HepG2 (cell line): ENCODE measurements around the gene FAM53C. TPM values are rescaled to one million over a fixed set of nuclear protein-coding genes. Genes with fewer than 3 reads are reported as not detected.

Experiments
- ATAC-seq: fragments of 200-7000 bp; cut with Tn5 transposase; 3 replicates; pipeline ENCODE4 v1.9.1; 2020; ENCODE audit warnings: mild to moderate bottlenecking, moderate library complexity
- BruUV-seq: library from RNA; stranded (reverse); fragments of 400-500 nt; replicated peaks from 2 replicates; lab custom pipeline; 2021; lab: Mats Ljungman, UMichigan
- CTCF ChIA-PET: fragments of 300-600 bp; formaldehyde crosslinking; extraction: SDS; loops from one replicate; lab custom pipeline; 2021; ENCODE audit warnings: low total read pairs, inconsistent platforms, low intra/inter-chr PET ratio; lab: Yijun Ruan, JAX
- POLR2A ChIA-PET: fragments of 350-600 bp; sonication (Branson Sonifier 250); formaldehyde crosslinking; loops from one replicate; lab custom pipeline; 2020; ENCODE audit warnings: antibody characterized with exemption, inconsistent platforms; lab: Yijun Ruan, JAX
- DNase-seq: peaks from one replicate; pipeline ENCODE4 v3.0.0-alpha.2; 2015; ENCODE audit warnings: low spot score
- FAIRE-seq: peaks from 3 replicates; lab custom pipeline; 2011; peaks lifted over from hg19 to GRCh38; lab: Jason Lieb, UNC
- H2AFZ ChIP-seq: one replicate; pipeline ENCODE4 v1.6.1; 2011; ENCODE audit warnings: low read length, inconsistent platforms
- H3K27ac ChIP-seq: fragments of 300-600 bp; 3 replicates; pipeline ENCODE4 v1.8.0; 2011; ENCODE audit warnings: mixed run types, mild to moderate bottlenecking, mixed read lengths, low read length, inconsistent platforms; ENCODE audit not compliant: insufficient read depth; ENCODE audit errors: extremely low read length
- H3K27me3 ChIP-seq, 2 experiments: fragments of 200-600 bp in 1 of 2; 2 replicates in 1 of 2; 3 replicates in 1 of 2; pipeline versions ENCODE4 v1.6.0 to v1.8.0; 2011; ENCODE audit warnings: low read length in 2 of 2, mild to moderate bottlenecking in 2 of 2, moderate library complexity in 2 of 2, inconsistent platforms in 1 of 2; ENCODE audit not compliant: insufficient read depth in 2 of 2, control insufficient read depth in 1 of 2
- H3K36me3 ChIP-seq, 2 experiments: fragments of 200-600 bp in 1 of 2; replicated peaks in 1 of 2; 2 replicates in 1 of 2; 3 replicates in 1 of 2; pipeline versions ENCODE4 v1.5.1 to v1.8.0; 2011; ENCODE audit warnings: low read length in 2 of 2, inconsistent platforms in 1 of 2; ENCODE audit not compliant: insufficient read depth in 2 of 2, control insufficient read depth in 1 of 2
- H3K4me1 ChIP-seq: 2 replicates; pipeline ENCODE4 v1.5.1; 2012; ENCODE audit warnings: low read length, inconsistent platforms; ENCODE audit not compliant: insufficient read depth
- H3K4me2 ChIP-seq: 2 replicates; pipeline ENCODE4 v1.6.0; 2011; ENCODE audit warnings: low read depth, low read length, inconsistent platforms
- H3K4me3 ChIP-seq, 3 experiments: fragments of 200-600 bp in 1 of 3; sonication (generic), shearing (Covaris generic) in 1 of 3; replicated peaks in 1 of 3; 2 replicates each; pipeline ENCODE4 v1.5.1; 2011 to 2016; ENCODE audit warnings: low read length in 3 of 3, inconsistent platforms in 2 of 3, low read depth in 2 of 3, mild to moderate bottlenecking in 2 of 3, control low read depth in 1 of 3, mixed read lengths in 1 of 3; ENCODE audit not compliant: insufficient read depth in 1 of 3
- H3K79me2 ChIP-seq: one replicate; pipeline ENCODE4 v1.6.1; 2011; ENCODE audit warnings: low read length, inconsistent platforms; ENCODE audit not compliant: insufficient read depth
- H3K9ac ChIP-seq: 2 replicates; pipeline ENCODE4 v1.6.0; 2011; ENCODE audit warnings: mild to moderate bottlenecking, low read depth, low read length, inconsistent platforms; ENCODE audit not compliant: insufficient read depth
- H3K9me3 ChIP-seq: 2 replicates; pipeline ENCODE4 v1.5.1; 2012; ENCODE audit warnings: mild to moderate bottlenecking, low read length
- H4K20me1 ChIP-seq: 2 replicates; pipeline ENCODE4 v1.6.0; 2011; ENCODE audit warnings: inconsistent platforms, mild to moderate bottlenecking, low read length, moderate library complexity; ENCODE audit not compliant: insufficient read depth
- CBX2 ChIP-seq, 2 experiments: fragments of 200-600 bp in 1 of 2; sonication (generic); formaldehyde crosslinking in 1 of 2; IDR thresholded peaks; 2 replicates each; pipeline versions ENCODE4 v1.7.0 to v1.8.1; 2018 to 2022; ENCODE audit warnings: low read depth in 2 of 2, low read length in 1 of 2, mild to moderate bottlenecking in 1 of 2, missing genetic modification reagents in 1 of 2
- HOXA5 ChIP-seq: sonication (generic); formaldehyde crosslinking; IDR thresholded peaks from 2 replicates; pipeline ENCODE4 v1.4.0; 2020; ENCODE audit warnings: missing genetic modification reagents
- KLF15 ChIP-seq: sonication (generic); formaldehyde crosslinking; IDR thresholded peaks from 2 replicates; pipeline ENCODE4 v1.8.1; 2023; ENCODE audit warnings: borderline replicate concordance, mild to moderate bottlenecking, inconsistent platforms, missing genetic modification reagents, mixed read lengths
- PHB2 ChIP-seq: fragments of 450-650 bp; IDR thresholded peaks from 2 replicates; pipeline ENCODE4 v1.6.1; 2018; ENCODE audit not compliant: partially characterized antibody
- REL ChIP-seq: sonication (generic); formaldehyde crosslinking; conservative IDR thresholded peaks from 2 replicates; pipeline ENCODE4 v1.8.0; 2022; ENCODE audit warnings: mild to moderate bottlenecking, missing genetic modification reagents, moderate library complexity
- SNAPC2 ChIP-seq: sonication (generic); formaldehyde crosslinking; IDR thresholded peaks from 2 replicates; pipeline ENCODE4 v1.8.1; 2022; ENCODE audit warnings: mild to moderate bottlenecking, missing genetic modification reagents
- SPEN ChIP-seq: sonication (generic); formaldehyde crosslinking; IDR thresholded peaks from 2 replicates; pipeline ENCODE4 v1.5.1; 2020; ENCODE audit warnings: low read depth, mild to moderate bottlenecking, missing genetic modification reagents
- TOPORS ChIP-seq: sonication (generic); formaldehyde crosslinking; IDR thresholded peaks from 2 replicates; pipeline ENCODE4 v1.8.0; 2023; ENCODE audit warnings: mild to moderate bottlenecking, missing genetic modification reagents
- ZNF143 ChIP-seq: sonication (generic); formaldehyde crosslinking; IDR thresholded peaks from 2 replicates; pipeline ENCODE4 v1.4.0; 2020; ENCODE audit warnings: missing genetic modification reagents
- ZNF329 ChIP-seq: sonication (generic); formaldehyde crosslinking; IDR thresholded peaks from 2 replicates; pipeline ENCODE4 v1.9.0; 2021; ENCODE audit warnings: low read depth, mild to moderate bottlenecking, missing genetic modification reagents
- ZNF670 ChIP-seq: sonication (generic); formaldehyde crosslinking; IDR thresholded peaks from 2 replicates; pipeline ENCODE4 v1.8.0; 2022; ENCODE audit warnings: mild to moderate bottlenecking, missing genetic modification reagents, borderline replicate concordance
- ZNF724P ChIP-seq: sonication (generic); formaldehyde crosslinking; IDR thresholded peaks from 2 replicates; pipeline ENCODE4 v1.8.0; 2022; ENCODE audit warnings: missing genetic modification reagents, borderline replicate concordance
- ZNF782 ChIP-seq: sonication (generic); formaldehyde crosslinking; IDR thresholded peaks from 2 replicates; pipeline ENCODE4 v1.4.0; 2020; ENCODE audit warnings: missing genetic modification reagents, mild to moderate bottlenecking, borderline replicate concordance
- ZNF850 ChIP-seq: sonication (generic); formaldehyde crosslinking; conservative IDR thresholded peaks from 2 replicates; pipeline ENCODE4 v1.9.0; 2021; ENCODE audit warnings: mild to moderate bottlenecking, missing genetic modification reagents
- ZNF891 ChIP-seq: sonication (generic); formaldehyde crosslinking; IDR thresholded peaks from 2 replicates; pipeline ENCODE4 v1.5.0; 2020; ENCODE audit warnings: mild to moderate bottlenecking, missing genetic modification reagents
- WGBS: methylation state at CpG from one replicate; pipeline ENCODE4 v1.1.6; 2017; ENCODE audit warnings: low lambda C conversion rate; 5-methylcytosine and 5-hydroxymethylcytosine counted together
- in situ Hi-C: cut with HindIII; loops from 2 replicates; pipeline ENCODE4 v1.10.0; 2017; ENCODE audit warnings: low pct_unique_long_range_greater_than_20kb; ENCODE audit not compliant: extremely low pct_ligation_motif_present
- intact Hi-C: fragments of 100-400 bp; cut with micrococcal nuclease; formaldehyde crosslinking; loops from one replicate; pipeline ENCODE4 v1.10.0; 2022; ENCODE audit not compliant: unreplicated experiment
- polyA plus RNA-seq, 8 experiments: library from polyadenylated mRNA; depleted of rRNA in 3 of 8; stranded (reverse) in 7 of 8; unstranded in 1 of 8; fragments of >200 nt; fragmentation: Illumina TruSeq in 4 of 8; extraction: Trizol in 4 of 8; gene quantifications; 2 replicates each; pipeline versions ENCODE4 v1.2.1 to v1.2.3, GENCODE V29; 2011 to 2016; ENCODE audit warnings: low read depth in 4 of 8, missing spikeins in 1 of 8, mixed read lengths in 1 of 8; ENCODE audit not compliant: insufficient read depth in 1 of 8
- total RNA-seq, 5 experiments: library from RNA; depleted of rRNA; stranded (reverse); fragments of >200 nt; fragmentation: Illumina TruSeq; extraction: Trizol; gene quantifications; 2 replicates each; pipeline ENCODE4 v1.2.3, GENCODE V29; 2016; ENCODE audit warnings: low read depth in 1 of 5
- TF ChIP-seq, protein P1 (sequence below): sonication (generic); formaldehyde crosslinking; IDR thresholded peaks from 2 replicates; pipeline ENCODE4 v1.8.0; 2022; ENCODE audit warnings: mild to moderate bottlenecking, missing genetic modification reagents; ENCODE audit not compliant: insufficient replicate concordance
- TF ChIP-seq, protein P2 (sequence below): sonication (generic); formaldehyde crosslinking; IDR thresholded peaks from 2 replicates; pipeline ENCODE4 v1.4.0; 2020; ENCODE audit warnings: missing genetic modification reagents; ENCODE audit errors: not compliant biosample characterization
- TF ChIP-seq, protein P3 (sequence below): sonication (generic); formaldehyde crosslinking; IDR thresholded peaks from 2 replicates; pipeline ENCODE4 v1.5.0; 2020; ENCODE audit warnings: missing genetic modification reagents, mild to moderate bottlenecking, borderline replicate concordance

FAM53C gene
- total and polyA plus RNA-seq, 2 of the 13 experiments (the other 11 are each of a cell fraction or from before 2014, with no cell fraction given) = 26.9 to 30.1 TPM

DNA sequence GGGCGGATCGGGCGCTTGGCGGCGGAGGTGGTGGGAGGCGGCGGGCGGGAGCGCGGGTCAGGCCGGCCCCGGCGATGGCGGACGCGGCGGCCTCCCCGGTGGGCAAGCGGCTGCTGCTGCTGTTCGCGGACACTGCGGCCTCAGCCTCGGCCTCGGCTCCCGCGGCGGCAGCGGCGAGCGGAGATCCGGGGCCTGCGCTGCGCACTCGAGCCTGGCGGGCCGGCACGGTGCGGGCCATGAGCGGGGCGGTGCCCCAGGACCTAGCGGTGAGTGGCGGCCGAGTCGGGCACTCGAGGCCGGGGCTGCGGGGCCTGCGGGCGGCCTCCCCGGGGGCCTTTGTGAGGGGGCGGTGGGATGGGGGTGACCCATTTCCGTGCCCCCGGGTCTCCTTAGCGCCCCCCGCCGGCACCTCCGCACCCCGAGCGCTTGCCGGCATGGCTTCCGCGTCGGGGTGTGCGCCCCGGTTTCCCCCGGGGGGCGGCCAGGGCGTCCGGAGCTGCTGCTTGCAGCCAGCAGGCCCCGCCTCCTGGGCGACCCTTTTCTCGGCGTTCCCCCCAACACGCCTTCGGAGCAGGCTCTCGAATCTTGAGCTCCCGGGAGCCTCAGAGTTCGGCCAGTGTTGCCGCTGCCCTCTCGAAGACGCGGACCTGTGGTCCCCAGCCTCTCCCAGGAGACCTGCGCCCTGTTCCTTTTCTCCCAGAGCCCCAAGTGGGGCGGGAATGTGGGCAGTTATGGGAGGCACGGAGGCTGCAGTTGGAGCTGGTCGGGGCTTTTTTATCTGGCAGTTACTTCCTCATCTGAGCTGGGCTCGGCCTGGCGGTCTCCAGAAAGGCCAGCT, 14.9 kb downstream of the FAM53C start (continued):
- TF ChIP-seq, protein P1, sequence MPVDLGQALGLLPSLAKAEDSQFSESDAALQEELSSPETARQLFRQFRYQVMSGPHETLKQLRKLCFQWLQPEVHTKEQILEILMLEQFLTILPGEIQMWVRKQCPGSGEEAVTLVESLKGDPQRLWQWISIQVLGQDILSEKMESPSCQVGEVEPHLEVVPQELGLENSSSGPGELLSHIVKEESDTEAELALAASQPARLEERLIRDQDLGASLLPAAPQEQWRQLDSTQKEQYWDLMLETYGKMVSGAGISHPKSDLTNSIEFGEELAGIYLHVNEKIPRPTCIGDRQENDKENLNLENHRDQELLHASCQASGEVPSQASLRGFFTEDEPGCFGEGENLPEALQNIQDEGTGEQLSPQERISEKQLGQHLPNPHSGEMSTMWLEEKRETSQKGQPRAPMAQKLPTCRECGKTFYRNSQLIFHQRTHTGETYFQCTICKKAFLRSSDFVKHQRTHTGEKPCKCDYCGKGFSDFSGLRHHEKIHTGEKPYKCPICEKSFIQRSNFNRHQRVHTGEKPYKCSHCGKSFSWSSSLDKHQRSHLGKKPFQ = no peak
- TF ChIP-seq REL (CRISPR knock-in tag) = 0 out of 2 replicates have a peak, but pooled peaks have one; percentile 36
- peak; percentile 46; the same call in 1 of the 2 replicates for TF ChIP-seq TOPORS (CRISPR knock-in tag)
- peak; percentile 19; the same call in 1 of the 2 replicates for TF ChIP-seq SPEN (CRISPR knock-in tag)
- 0 out of 2 replicates have a peak, but pooled peaks have one; percentile 17 for TF ChIP-seq ZNF891 (CRISPR knock-in tag)

DNA sequence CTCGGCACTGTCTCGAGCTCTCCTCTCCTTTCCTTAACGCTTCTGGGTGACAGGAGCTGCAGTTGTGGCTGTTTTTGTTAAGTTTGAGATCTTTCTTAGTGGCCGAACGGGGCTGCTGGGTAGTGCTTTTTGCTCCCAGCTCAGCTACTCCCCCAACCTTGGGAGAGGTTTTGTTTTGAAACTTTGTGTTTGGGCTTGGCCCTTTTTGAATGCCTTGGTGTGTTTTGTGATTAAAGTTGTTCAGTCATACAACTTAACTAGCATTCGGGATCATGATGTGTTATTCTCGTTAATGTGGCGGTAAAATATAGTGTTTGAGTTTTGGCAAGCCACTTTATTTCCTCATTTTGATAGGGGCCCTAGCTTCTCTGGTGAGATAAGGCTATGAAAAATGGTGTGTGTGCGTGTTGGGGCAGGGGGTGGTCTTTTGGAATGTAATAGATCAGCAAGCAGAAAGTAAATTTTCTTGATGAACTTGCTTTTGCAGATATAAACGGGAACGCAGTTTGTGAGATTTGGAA, 15.6 kb downstream of the FAM53C start:
- ATAC-seq (no peak), FAIRE-seq (no peak), DNase-seq (no peak)
- intact Hi-C loops (loop anchor here (1.0 to 5.0 kb wide), 3 partner anchors 15 to 176 kb away; partner anchors contain the start of genes BRD8, FAM53C and KIF20A), in situ Hi-C loops (no loop called here)
- Histone ChIP-seq H3K36me3 (no peaks in the 10 kb centered on the region), H3K4me1 (peaks cover 20% of the 10 kb centered on the region), H3K9ac (peak overlapping the region; percentile 96), H3K9me3 (no peaks in the 10 kb centered on the region), H2AFZ (no peak overlapping the region), H3K4me2 (peak overlapping the region; percentile 82), H4K20me1 (peaks cover 23% of the 10 kb centered on the region), H3K4me3 (peak overlapping the region; percentile 93 to 98 (median 97)), H3K79me2 (peaks cover 50% of the 10 kb centered on the region), H3K27ac (peak overlapping the region; percentile 86), H3K27me3 (no peaks in the 10 kb centered on the region; a peak in 1 of 5 replicates)
- no TSS peak for BruUV-seq
- CTCF ChIA-PET = interaction anchor here (3.2 kb wide), 1 partner anchor 16 kb away, joined by 14 read pairs; the partner anchor contains the start of gene FAM53C
- POLR2A ChIA-PET = interaction anchor here (0.7 to 6.2 kb wide), 7 partner anchors 13 to 189 kb away, joined by 3 to 111 read pairs (median 4); partner anchors contain the start of genes BRD8, CDC23, CDC25C and EGR1
- under 1% methylated on average over 8 of the region's 11 CpGs for WGBS
- TF ChIP-seq ZNF782 (CRISPR knock-in tag) (no peak), PHB2 (no peak), HOXA5 (CRISPR knock-in tag) (no peak), CBX2 (IDR thresholded peaks at IDR 0.05; ENCODE audit: low read depth, low read length) (no peak), CBX2 (CRISPR knock-in tag; IDR thresholded peaks at IDR 0.05; ENCODE audit: low read depth) (no peak), ZNF670 (CRISPR knock-in tag) (no peak), SNAPC2 (CRISPR knock-in tag) (0 out of 2 replicates have a peak, but pooled peaks have one; percentile 8), ZNF329 (CRISPR knock-in tag) (no peak), KLF15 (CRISPR knock-in tag) (no peak), ZNF850 (no peak), ZNF143 (CRISPR knock-in tag) (peak; percentile 63; the same call in 1 of the 2 replicates), ZNF724P (0 out of 2 replicates have a peak, but pooled peaks have one; percentile 75)
- TF ChIP-seq, protein P2, sequence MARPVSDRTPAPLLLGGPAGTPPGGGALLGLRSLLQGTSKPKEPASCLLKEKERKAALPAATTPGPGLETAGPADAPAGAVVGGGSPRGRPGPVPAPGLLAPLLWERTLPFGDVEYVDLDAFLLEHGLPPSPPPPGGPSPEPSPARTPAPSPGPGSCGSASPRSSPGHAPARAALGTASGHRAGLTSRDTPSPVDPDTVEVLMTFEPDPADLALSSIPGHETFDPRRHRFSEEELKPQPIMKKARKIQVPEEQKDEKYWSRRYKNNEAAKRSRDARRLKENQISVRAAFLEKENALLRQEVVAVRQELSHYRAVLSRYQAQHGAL = peak; percentile 55
- TF ChIP-seq, protein P3, sequence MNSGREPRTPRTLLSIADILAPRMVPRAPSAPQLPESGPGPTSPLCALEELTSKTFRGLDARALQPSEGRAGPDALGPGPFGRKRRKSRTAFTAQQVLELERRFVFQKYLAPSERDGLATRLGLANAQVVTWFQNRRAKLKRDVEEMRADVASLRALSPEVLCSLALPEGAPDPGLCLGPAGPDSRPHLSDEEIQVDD = no peak
